ENCODE measurements around the gene RNF207.

The RNF207 gene

GRCh38 chr1:6205849-6206519 lies at the start of gene RNF207:
Gene RNF207, plus strand, starts transcription at chr1:6206119. Its CDS starts 417 bp downstream, at chr1:6206536.
- peak; percentile 39 to 55 for DNase-seq

- no peak for DNase-seq
Measured at GRCh38 chr1:6157132-6157527, 48.8 kb upstream of the RNF207 start.

GRCh38 chr1:6157528-6158174 lies 48.3 kb upstream of the RNF207 start:
- DNase-seq, result no peak

GRCh38 chr1:6158181-6158580 lies 47.7 kb upstream of the RNF207 start:
- DNase-seq, result no peak

- no peak for DNase-seq
Measured at GRCh38 chr1:6162341-6162740, 43.6 kb upstream of the RNF207 start.

- no peak for DNase-seq
Measured at GRCh38 chr1:6162773-6163172, 43.1 kb upstream of the RNF207 start.

- no peak for DNase-seq
Measured at GRCh38 chr1:6163191-6163972, 42.5 kb upstream of the RNF207 start.

- no peak for DNase-seq
Measured at GRCh38 chr1:6163973-6164617, 41.8 kb upstream of the RNF207 start.

- no peak for DNase-seq
Measured at GRCh38 chr1:6165027-6165426, 40.9 kb upstream of the RNF207 start.

- DNase-seq, result no peak
Measured at GRCh38 chr1:6165441-6165985, 40.4 kb upstream of the RNF207 start.

- DNase-seq, result no peak
Measured at GRCh38 chr1:6166221-6166620, 39.7 kb upstream of the RNF207 start.

- no peak for DNase-seq
Measured at GRCh38 chr1:6166655-6167390, 39.1 kb upstream of the RNF207 start.

- no peak for DNase-seq
Measured at GRCh38 chr1:6167391-6168303, 38.3 kb upstream of the RNF207 start.

GRCh38 chr1:6168947-6169586 lies 36.9 kb upstream of the RNF207 start:
- DNase-seq, result no peak

- no peak for DNase-seq
Measured at GRCh38 chr1:6170116-6170741, 35.7 kb upstream of the RNF207 start.

GRCh38 chr1:6170742-6171201 lies 35.1 kb upstream of the RNF207 start:
- no peak for DNase-seq

GRCh38 chr1:6171548-6172124 lies 34.3 kb upstream of the RNF207 start:
- no peak for DNase-seq

- DNase-seq, result no peak
Measured at GRCh38 chr1:6172549-6172948, 33.4 kb upstream of the RNF207 start.

GRCh38 chr1:6174621-6175410 lies 31.1 kb upstream of the RNF207 start:
- DNase-seq, result no peak

Measured in activated CD4-positive, alpha-beta T cell treated with anti-CD3 and anti-CD28 coated beads, Interleukin-2, amount 50 U/mL, for 4 hours (primary cell).